ENCODE results near the gene SLC25A26. TPM values are rescaled to one million over a fixed set of nuclear protein-coding genes. Genes with fewer than 3 reads are reported as not detected.

SLC25A26 gene
- total RNA-seq, 4 donors from 2014 or later: 8.5 to 26.3 (median 16.7) TPM

DNA sequence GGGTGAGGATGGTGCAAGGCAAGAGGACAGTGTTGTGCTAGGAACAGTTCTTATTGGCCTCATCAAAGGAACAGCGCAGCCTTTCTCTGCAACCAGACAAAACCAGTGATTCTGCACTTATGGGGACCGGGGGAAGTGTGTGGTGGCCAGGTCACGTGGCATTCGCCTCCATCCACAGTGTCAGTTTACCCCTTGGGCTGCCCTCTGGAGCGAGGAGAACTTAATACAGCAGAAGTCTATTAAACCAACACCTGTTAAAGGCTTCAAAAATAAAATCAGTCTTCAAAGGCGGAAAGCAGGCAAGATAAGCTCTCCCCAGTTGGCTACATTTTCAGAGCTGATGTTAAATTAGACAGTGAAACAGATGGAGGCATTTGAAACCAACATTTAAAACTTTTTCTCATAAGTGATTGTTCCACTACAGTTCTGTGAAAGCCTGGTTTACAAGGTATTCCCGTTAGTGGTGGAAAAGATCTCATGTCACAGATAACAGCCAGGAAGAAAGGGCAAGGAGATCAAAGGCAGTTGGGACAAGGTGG, 204.8 kb downstream of the SLC25A26 start:
- 89 to 93% methylated on average over 6 to 7 of the region's 7 CpGs for WGBS, 2 donors
- no peak for DNase-seq
- peak overlapping the region in 3 of 4 donors; percentile 12 to 53 (median 49) for H3K27ac ChIP-seq
- TF ChIP-seq, protein P1, sequence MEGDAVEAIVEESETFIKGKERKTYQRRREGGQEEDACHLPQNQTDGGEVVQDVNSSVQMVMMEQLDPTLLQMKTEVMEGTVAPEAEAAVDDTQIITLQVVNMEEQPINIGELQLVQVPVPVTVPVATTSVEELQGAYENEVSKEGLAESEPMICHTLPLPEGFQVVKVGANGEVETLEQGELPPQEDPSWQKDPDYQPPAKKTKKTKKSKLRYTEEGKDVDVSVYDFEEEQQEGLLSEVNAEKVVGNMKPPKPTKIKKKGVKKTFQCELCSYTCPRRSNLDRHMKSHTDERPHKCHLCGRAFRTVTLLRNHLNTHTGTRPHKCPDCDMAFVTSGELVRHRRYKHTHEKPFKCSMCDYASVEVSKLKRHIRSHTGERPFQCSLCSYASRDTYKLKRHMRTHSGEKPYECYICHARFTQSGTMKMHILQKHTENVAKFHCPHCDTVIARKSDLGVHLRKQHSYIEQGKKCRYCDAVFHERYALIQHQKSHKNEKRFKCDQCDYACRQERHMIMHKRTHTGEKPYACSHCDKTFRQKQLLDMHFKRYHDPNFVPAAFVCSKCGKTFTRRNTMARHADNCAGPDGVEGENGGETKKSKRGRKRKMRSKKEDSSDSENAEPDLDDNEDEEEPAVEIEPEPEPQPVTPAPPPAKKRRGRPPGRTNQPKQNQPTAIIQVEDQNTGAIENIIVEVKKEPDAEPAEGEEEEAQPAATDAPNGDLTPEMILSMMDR (IDR thresholded peaks at IDR 0.05): no peak
- no peak for TF ChIP-seq POLR2A (IDR thresholded peaks at IDR 0.05)
- no peak overlapping the region for H3K4me3 ChIP-seq
- H3K36me3 ChIP-seq: peaks cover 0 to 9% (median 0%) of the 10 kb centered on the region in 3 donors
- H3K4me1 ChIP-seq: peaks cover 7 to 59% (median 27%) of the 10 kb centered on the region in 3 donors
- H3K9me3 ChIP-seq: peaks cover 0 to 15% (median 8%) of the 10 kb centered on the region in 3 donors
- intact Hi-C loops (cut with DNase I): no loop called here
- no peaks in the 10 kb centered on the region for H3K27me3 ChIP-seq

GRCh38 chr3:66426135-66426534, 205.3 kb downstream of the SLC25A26 start:
- H3K9me3 ChIP-seq: peaks cover 0 to 15% (median 8%) of the 10 kb centered on the region in 3 donors
- intact Hi-C loops (cut with DNase I): no loop called here
- TF ChIP-seq, protein P1 (IDR thresholded peaks at IDR 0.05): no peak
- no peak for TF ChIP-seq POLR2A (IDR thresholded peaks at IDR 0.05)
- WGBS, 2 donors: 62 to 70% methylated on average over 1 of the region's 1 CpG
- DNase-seq: no peak
- peaks cover 0 to 9% (median 0%) of the 10 kb centered on the region in 3 donors for H3K36me3 ChIP-seq
- peaks cover 7 to 64% (median 28%) of the 10 kb centered on the region in 3 donors for H3K4me1 ChIP-seq
- no peak overlapping the region for H3K4me3 ChIP-seq
- no peaks in the 10 kb centered on the region for H3K27me3 ChIP-seq
- H3K27ac ChIP-seq: peak overlapping the region in 1 of 4 donors; percentile 49

DNA sequence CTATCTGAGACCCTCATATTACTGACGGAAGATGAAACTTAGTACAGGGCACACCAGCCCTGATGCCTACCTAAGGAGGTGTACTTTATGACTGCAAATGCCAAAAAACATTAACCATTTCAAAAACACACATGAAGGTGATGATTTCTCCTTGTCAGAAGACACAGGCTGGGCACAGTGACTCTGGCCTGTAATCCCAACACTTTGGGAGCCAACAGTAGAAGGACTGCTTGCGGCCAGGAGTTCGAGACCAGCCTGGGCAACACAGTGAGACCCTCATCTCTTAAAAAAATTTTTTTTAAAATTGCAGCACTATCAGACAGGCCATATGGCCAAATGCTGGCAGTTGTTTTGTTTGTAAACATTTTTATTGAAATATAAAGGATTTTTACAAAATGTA, 206.6 kb downstream of the SLC25A26 start:
- Histone ChIP-seq H3K27ac (no peak overlapping the region), H3K27me3 (no peaks in the 10 kb centered on the region), H3K36me3 (peaks cover 0 to 16% (median 0%) of the 10 kb centered on the region in 3 donors), H3K4me1 (peaks cover 7 to 76% (median 31%) of the 10 kb centered on the region in 3 donors), H3K4me3 (no peak overlapping the region), H3K9me3 (peaks cover 0 to 2% (median 0%) of the 10 kb centered on the region in 3 donors)
- intact Hi-C loops (cut with DNase I): no loop called here
- no peak for DNase-seq
- 95 to 100% methylated on average over 3 of the region's 3 CpGs for WGBS, 2 donors
- no peak for TF ChIP-seq POLR2A (IDR thresholded peaks at IDR 0.05)
- TF ChIP-seq, protein P1 (IDR thresholded peaks at IDR 0.05): no peak

DNA sequence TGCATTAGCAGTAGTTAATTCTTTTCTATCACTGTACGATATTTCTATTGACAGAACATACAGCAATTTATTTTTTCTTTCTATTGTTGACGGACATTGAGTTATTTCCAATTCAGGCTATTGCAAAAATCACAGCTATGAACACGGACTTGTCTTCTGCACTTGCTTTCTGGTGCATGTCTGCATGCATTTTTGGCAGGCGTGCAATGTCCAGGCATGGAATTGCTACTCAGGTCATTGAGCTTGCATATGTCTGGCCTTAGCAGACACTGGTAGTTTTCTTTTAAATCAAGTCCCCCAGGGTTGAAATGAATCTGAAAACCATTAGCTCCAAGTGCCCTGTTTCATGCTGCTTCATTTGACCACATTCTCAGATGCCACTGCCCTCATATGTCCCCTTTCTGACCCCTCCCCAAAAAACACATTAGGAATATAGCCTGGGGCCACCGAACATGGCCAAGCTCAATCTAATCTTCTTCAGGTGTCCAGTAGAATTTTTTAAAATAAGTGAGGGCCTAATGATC, 207.2 kb downstream of the SLC25A26 start:
- TF ChIP-seq, protein P1 (IDR thresholded peaks at IDR 0.05): no peak
- no peak for TF ChIP-seq POLR2A (IDR thresholded peaks at IDR 0.05)
- WGBS, 2 donors: 54 to 66% methylated on average over 5 of the region's 5 CpGs
- H3K27me3 ChIP-seq: no peaks in the 10 kb centered on the region
- intact Hi-C loops (cut with DNase I): no loop called here
- H3K36me3 ChIP-seq: peaks cover 0 to 15% (median 0%) of the 10 kb centered on the region in 3 donors
- DNase-seq: no peak
- no peak overlapping the region for H3K4me3 ChIP-seq
- peak overlapping the region in 3 of 4 donors; percentile 43 to 76 (median 57) for H3K27ac ChIP-seq
- H3K9me3 ChIP-seq: no peaks in the 10 kb centered on the region
- H3K4me1 ChIP-seq: peaks cover 7 to 81% (median 31%) of the 10 kb centered on the region in 3 donors

Small RNA genes within 50 kb of the gene (small RNA-seq; reads per million reads assigned to genes)
- gene RN7SL482P (0 reads per million in 4 donors), gene RNU6-787P (0 reads per million in 4 donors)

Other genes starting within 250 kb of the SLC25A26 start
- gene MAGI1, start 182.1 kb upstream of the SLC25A26 start, total RNA-seq: 10 to 100 TPM; 12.0 to 28.2 (median 21.1) TPM